Gastrocnemius medialis (tissue), 4 donors: Measurements from ENCODE around the gene RNU7-1. TPM values are rescaled to one million over a fixed set of nuclear protein-coding genes. Genes with fewer than 3 reads are reported as not detected.

ENCODE experiments used
- ATAC-seq, 2 donors: fragments of 150-250 bp; one replicate each; pipeline ENCODE4 v1.9.1; 2016
- DNase-seq, 2 donors: peaks; one replicate each; pipeline ENCODE4 v3.0.0-alpha.2; 2019
- H3K27ac ChIP-seq, 4 donors: fragments of 200-600 bp; sonication (generic); 1 replicate in 1 of 4; 2 replicates in 3 of 4; pipeline ENCODE4 v1.5.1; 2016 to 2018; ENCODE audit warnings: mild to moderate bottlenecking in 2 of 4, moderate library complexity in 1 of 4
- H3K27me3 ChIP-seq, 3 donors: fragments of 200-600 bp; sonication (generic) in 2 of 3; 1 replicate in 1 of 3; 2 replicates in 2 of 3; pipeline versions ENCODE4 v1.5.1 to v1.6.0; 2016 to 2019; ENCODE audit warnings: mild to moderate bottlenecking in 1 of 3, moderate library complexity in 1 of 3
- H3K36me3 ChIP-seq, 2 donors: fragments of 200-600 bp; sonication (generic) in 1 of 2; one replicate each; pipeline ENCODE4 v1.5.1; 2017 to 2018
- H3K4me1 ChIP-seq, 2 donors: fragments of 200-600 bp; sonication (generic) in 1 of 2; one replicate each; pipeline ENCODE4 v1.5.1; 2016 to 2017; ENCODE audit warnings: mild to moderate bottlenecking in 2 of 2
- H3K4me3 ChIP-seq, 4 donors: fragments of 200-600 bp; sonication (generic) in 3 of 4; 1 replicate in 1 of 4; 2 replicates in 3 of 4; pipeline ENCODE4 v1.5.1; 2016 to 2019; ENCODE audit warnings: mild to moderate bottlenecking in 2 of 4
- H3K9me3 ChIP-seq, 3 donors: fragments of 200-600 bp; sonication (generic) in 2 of 3; 1 replicate in 1 of 3; 2 replicates in 2 of 3; pipeline ENCODE4 v1.5.1; 2016 to 2019
- POLR2A ChIP-seq, 2 donors: fragments of 450-650 bp; IDR thresholded peaks; one replicate each; pipeline ENCODE4 v1.6.1; 2017; ENCODE audit warnings: antibody characterized with exemption in 2 of 2, mild to moderate bottlenecking in 2 of 2, moderate library complexity in 2 of 2
- in situ Hi-C, 4 donors: fragments of 200-750 bp; cut with MboI; loops; one replicate each; pipeline versions ENCODE4 v1.15.0 to v1.8.0; 2017; ENCODE audit warnings: low sequenced_read_pairs in 4 of 4
- intact Hi-C: fragments of 100-400 bp; cut with DNase I; formaldehyde crosslinking; loops from one replicate; pipeline ENCODE4 v1.15.1; 2023; ENCODE audit warnings: low total_unique reads
- total RNA-seq, 4 donors: library from RNA; depleted of rRNA; stranded (reverse); fragments of >200 nt; gene quantifications; one replicate each; pipeline versions ENCODE4 v1.1.0 to v1.2.3, GENCODE V29; 2016
- TF ChIP-seq, protein P1 (sequence below), 5 experiments: fragments of 450-650 bp in 3 of 5; fragments of 200-600 bp in 2 of 5; sonication (generic) in 2 of 5; IDR thresholded peaks in 4 of 5; conservative IDR thresholded peaks in 1 of 5; 1 replicate in 4 of 5; 2 replicates in 1 of 5; pipeline ENCODE4 v1.5.1; 2016 to 2019; ENCODE audit warnings: antibody characterized with exemption in 5 of 5, mild to moderate bottlenecking in 3 of 5, moderate library complexity in 3 of 5

RNU7-1 gene
- total RNA-seq, 4 donors from 2014 or later: not detected

DNA sequence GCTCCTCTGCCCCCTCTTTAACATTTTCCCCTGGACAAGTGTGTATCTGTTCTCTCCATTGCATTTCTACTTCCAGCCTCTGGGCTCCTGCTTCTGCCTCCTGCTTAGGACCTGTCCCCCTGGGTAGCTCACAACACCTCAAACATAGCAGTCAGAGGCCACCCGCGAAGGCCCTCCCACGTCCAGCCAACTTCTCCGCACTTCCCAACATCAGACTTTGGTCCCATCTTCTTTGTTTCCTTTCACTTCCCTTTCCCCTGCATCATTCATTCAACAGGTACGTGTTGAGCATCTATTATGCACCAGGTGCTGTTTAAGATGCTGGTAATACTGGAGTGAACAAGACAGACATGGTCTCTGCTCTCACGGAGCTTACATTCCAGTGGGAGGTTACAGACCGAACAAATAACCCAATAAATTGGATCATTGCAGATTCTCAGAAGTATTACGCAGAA lies 3.3 kb downstream of the RNU7-1 start:
- peak overlapping the region in 1 of 4 donors; percentile 12 for H3K4me3 ChIP-seq
- ATAC-seq: no peak
- no peaks in the 10 kb centered on the region for H3K9me3 ChIP-seq
- intact Hi-C loops: no loop called here
- DNase-seq: no peak
- H3K27ac ChIP-seq: peak overlapping the region in 2 of 4 donors; percentile 42 to 93
- TF ChIP-seq, protein P1, sequence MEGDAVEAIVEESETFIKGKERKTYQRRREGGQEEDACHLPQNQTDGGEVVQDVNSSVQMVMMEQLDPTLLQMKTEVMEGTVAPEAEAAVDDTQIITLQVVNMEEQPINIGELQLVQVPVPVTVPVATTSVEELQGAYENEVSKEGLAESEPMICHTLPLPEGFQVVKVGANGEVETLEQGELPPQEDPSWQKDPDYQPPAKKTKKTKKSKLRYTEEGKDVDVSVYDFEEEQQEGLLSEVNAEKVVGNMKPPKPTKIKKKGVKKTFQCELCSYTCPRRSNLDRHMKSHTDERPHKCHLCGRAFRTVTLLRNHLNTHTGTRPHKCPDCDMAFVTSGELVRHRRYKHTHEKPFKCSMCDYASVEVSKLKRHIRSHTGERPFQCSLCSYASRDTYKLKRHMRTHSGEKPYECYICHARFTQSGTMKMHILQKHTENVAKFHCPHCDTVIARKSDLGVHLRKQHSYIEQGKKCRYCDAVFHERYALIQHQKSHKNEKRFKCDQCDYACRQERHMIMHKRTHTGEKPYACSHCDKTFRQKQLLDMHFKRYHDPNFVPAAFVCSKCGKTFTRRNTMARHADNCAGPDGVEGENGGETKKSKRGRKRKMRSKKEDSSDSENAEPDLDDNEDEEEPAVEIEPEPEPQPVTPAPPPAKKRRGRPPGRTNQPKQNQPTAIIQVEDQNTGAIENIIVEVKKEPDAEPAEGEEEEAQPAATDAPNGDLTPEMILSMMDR (IDR thresholded peaks at IDR 0.05 in 4 of 5, conservative IDR thresholded peaks at IDR 0.05 in 1 of 5): no peak
- no peak for TF ChIP-seq POLR2A (IDR thresholded peaks at IDR 0.05)
- in situ Hi-C loops: loop anchor here in 2 of 4 donors (10.0 to 25.0 kb wide), 2 partner anchors 165 to 168 kb away; partner anchors contain the start of gene C1RL (in 1 of the 2)
- H3K36me3 ChIP-seq: peaks cover 0 to 17% of the 10 kb centered on the region in 2 donors
- peaks cover 13 to 30% of the 10 kb centered on the region in 2 donors for H3K4me1 ChIP-seq
- no peaks in the 10 kb centered on the region for H3K27me3 ChIP-seq

DNA sequence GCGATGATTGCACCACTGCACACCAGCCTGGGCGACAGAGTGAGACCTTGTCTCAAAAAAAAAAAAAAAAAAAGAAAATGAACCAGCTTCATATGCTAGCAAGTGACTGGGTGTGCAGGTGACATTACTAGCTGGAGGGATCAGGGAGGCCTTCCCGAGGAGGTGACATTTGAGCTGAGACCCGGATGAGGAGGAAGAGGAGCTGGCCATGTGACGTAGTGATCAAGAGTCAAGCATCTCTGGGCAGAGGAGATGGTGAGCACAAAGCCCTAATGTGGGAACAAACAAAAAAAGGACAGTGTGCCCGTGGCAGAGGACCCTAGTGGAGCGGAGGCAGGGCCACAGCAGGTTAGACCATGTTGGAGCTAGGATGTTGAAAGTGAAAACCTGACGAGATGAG lies 4.0 kb downstream of the RNU7-1 start:
- intact Hi-C loops (no loop called here), in situ Hi-C loops (loop anchor here in 2 of 4 donors (10.0 to 25.0 kb wide), 2 partner anchors 165 to 167 kb away; partner anchors contain the start of gene C1RL (in 1 of the 2))
- TF ChIP-seq POLR2A (IDR thresholded peaks at IDR 0.05): no peak
- TF ChIP-seq, protein P1 (IDR thresholded peaks at IDR 0.05 in 4 of 5, conservative IDR thresholded peaks at IDR 0.05 in 1 of 5): no peak
- H3K27ac ChIP-seq: no peak overlapping the region
- H3K27me3 ChIP-seq: no peaks in the 10 kb centered on the region
- no peak overlapping the region for H3K4me3 ChIP-seq
- H3K4me1 ChIP-seq: peaks cover 13 to 27% of the 10 kb centered on the region in 2 donors
- H3K36me3 ChIP-seq: peaks cover 0 to 17% of the 10 kb centered on the region in 2 donors
- no peaks in the 10 kb centered on the region for H3K9me3 ChIP-seq
- no peak for DNase-seq
- ATAC-seq: no peak

DNA sequence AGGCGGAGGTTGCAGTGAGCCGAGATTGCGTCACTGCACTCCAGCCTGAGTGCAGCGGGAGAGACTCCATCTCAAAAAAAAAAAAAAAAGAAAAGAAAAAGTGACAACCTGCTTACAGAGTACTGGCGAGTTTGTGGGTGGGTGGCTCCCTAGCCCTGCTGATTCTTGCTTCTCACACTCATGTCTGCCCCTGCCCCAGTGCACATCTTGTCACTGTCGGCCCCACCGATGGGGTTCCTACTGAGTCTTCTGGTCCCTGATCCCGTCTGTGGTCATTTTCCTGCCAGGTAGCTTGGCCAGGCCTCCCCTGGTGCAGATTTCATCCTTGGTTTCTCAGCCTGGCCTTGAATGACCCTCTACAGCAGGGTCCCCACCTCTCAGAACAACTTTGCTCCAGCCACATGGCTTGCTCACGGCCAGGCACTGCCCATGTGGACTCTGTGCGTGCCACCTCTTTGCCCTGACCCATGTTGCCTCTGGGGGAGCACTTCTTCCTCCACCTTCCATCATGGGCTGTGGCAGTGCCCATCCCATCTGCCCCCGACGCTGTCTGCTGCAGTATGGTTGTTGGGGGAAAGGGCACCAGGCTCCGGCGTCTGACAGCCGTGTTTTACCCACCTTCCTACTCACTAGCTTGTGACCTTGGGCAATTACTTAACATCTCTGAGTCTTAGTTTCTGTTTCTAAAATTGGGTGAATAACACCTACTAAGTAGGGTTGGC lies 5.4 kb downstream of the RNU7-1 start:
- ATAC-seq (no peak), DNase-seq (no peak)
- H3K27me3 ChIP-seq: no peaks in the 10 kb centered on the region
- TF ChIP-seq, protein P1 (IDR thresholded peaks at IDR 0.05 in 4 of 5, conservative IDR thresholded peaks at IDR 0.05 in 1 of 5): no peak
- TF ChIP-seq POLR2A (IDR thresholded peaks at IDR 0.05): no peak
- H3K27ac ChIP-seq: no peak overlapping the region
- intact Hi-C loops: no loop called here
- H3K36me3 ChIP-seq: peaks cover 0 to 17% of the 10 kb centered on the region in 2 donors
- H3K4me3 ChIP-seq: no peak overlapping the region
- H3K4me1 ChIP-seq: peaks cover 9 to 21% of the 10 kb centered on the region in 2 donors
- in situ Hi-C loops: loop anchor here in 2 of 4 donors (10.0 to 25.0 kb wide), 2 partner anchors 163 to 166 kb away; partner anchors contain the start of gene C1RL (in 1 of the 2)
- H3K9me3 ChIP-seq: no peaks in the 10 kb centered on the region

DNA sequence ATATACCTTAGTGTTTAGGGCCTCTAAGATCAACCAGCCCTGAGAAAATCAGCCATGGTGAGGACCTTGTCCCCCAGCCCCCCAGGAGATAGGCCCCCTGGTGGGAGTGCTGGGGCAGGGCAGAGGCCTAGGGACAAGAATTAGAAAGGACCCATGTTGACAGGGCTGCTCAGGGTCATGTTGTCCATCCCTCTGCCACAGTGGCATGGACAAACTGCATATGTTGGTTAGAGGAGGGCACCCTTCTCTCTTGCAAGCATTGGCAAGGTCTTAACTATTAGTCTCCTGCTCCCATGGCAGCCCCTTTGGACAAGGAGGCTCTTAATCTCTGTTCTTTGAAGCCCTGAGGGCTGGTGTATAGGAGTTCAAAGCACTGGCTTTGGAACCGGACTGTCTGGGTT lies 6.8 kb downstream of the RNU7-1 start:
- intact Hi-C loops: no loop called here
- no peak for ATAC-seq
- H3K4me3 ChIP-seq: no peak overlapping the region

More for the DNA sequence above, 6.8 kb downstream of the RNU7-1 start:
- Histone ChIP-seq H3K27me3 (no peaks in the 10 kb centered on the region), H3K4me1 (peaks cover 3 to 13% of the 10 kb centered on the region in 2 donors), H3K36me3 (peaks cover 0 to 17% of the 10 kb centered on the region in 2 donors), H3K27ac (no peak overlapping the region), H3K9me3 (no peaks in the 10 kb centered on the region)
- in situ Hi-C loops: no loop called here
- DNase-seq: no peak
- TF ChIP-seq, protein P1 (IDR thresholded peaks at IDR 0.05 in 4 of 5, conservative IDR thresholded peaks at IDR 0.05 in 1 of 5): no peak
- TF ChIP-seq POLR2A (IDR thresholded peaks at IDR 0.05): no peak
